ENCODE results near the gene IST1.

The IST1 gene

DNA sequence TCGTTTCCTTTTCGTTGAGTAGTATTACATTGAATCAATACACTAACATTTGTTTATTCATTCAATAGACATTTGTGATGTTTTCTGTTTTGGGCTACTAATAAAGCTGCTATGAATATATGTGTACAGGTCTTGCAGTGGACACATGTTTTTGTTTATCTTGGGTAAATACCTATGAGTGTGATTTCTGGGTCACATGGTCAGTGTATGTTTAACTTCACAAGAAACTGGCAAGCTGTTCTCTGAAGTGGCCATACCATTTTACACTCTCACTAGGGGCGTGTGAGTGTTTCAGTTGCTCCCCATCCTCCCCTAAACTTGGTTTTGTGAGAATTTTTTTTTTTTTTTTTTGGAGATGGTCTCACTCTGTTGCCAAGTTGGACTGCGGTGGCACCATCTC is 69.9 kb downstream of the IST1 start:
- DNase-seq (ENCODE audit: low spot score): no peak

DNA sequence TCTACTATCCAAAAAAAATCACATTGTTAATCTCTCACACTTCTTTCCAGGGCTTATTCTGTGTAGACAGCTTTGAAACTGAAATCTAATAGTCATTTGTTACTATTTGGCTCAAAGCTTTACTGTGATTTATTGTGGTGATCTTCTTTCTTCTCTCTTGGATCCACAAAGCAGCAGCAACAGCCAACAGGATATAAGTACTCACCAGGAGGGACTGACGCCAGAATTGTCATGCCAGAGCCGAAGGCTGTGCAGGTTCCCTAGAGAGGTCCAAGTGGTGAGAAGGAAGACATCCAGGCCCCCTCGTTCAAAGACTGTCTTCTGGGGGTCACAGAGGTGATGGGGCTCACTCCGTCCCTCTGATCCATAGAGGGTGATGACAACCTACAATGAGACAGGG is 71.6 kb downstream of the IST1 start:
- DNase-seq (ENCODE audit: low spot score): no peak

DNA sequence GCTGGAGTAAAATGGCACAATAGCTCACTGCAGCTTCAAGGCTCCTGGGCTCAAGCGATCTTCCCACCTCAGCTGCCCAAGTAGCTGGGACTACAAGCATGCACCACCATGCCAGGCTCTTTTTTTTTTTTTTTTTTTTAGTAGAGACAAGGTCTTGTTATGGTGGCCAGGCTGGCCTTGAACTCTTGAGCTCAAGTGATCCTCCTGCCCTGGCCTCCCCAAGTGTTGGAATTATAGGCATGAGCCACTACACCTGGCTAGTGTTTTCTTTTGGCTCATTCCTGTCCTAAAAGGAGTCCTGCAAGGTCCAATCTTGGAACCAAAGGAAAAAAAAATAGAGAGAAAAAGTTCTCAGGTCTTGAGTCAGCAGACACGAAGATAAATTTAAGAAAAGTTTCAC is 74.0 kb downstream of the IST1 start:
- no peak for DNase-seq (ENCODE audit: low spot score)

DNA sequence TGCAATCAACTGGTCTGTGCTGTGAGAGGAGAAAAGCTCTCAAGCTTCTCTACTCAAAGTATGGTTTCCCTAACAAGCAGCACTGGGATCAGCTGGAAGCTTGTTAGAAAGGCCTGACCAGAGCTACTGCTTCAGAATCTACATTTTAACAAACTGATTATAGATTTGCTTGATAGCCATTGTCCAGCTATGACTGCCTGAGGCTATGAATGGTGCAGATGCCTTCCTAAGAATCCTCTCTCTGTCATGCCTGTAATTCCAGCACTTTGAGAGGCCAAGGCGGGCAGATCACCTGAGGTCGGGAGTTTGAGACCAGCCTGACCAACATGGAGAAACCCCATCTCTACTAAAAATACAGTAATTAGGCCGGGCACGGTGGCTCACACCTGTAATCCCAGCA is 76.2 kb downstream of the IST1 start:
- no peak for DNase-seq (ENCODE audit: low spot score)

DNA sequence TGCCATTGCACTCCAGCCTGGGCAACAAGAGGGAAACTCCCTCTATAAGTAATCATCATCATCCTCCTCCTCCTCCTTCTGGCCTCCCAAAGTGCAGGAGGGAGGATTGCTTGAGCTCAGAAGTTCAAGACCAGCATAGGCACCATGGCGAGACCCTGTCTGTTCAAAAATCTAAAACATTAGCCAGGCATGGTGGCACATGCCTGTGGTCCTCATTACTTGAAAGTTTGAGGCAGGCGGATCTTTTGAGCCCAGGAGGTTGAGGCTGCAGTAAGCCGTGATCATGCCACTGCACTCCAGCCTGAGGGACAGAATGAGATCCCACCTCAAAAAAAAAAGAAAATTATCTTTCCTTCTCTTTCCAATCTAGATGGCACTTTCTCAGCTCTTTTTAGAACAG is 77.0 kb downstream of the IST1 start:
- DNase-seq (ENCODE audit: low spot score): no peak

DNA sequence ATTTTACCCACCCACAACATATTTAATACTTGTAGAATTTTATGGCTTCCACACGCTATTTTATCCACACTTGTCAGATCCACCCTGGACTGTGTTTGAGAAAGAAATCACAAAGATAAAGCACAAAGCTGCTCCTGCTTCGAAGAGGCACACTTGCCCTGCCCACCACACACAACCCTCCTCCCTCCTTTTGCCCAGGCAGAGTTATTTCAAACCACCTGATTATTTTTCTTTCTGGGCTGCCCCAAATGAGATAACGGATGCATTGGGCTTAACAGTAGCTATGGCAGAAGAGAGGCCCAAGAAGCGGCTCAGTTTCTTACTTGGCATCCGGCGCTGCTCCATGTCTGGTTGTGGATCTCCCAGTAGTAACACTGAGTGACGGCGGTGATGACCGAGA is 77.7 kb downstream of the IST1 start:
- DNase-seq (ENCODE audit: low spot score): no peak

DNA sequence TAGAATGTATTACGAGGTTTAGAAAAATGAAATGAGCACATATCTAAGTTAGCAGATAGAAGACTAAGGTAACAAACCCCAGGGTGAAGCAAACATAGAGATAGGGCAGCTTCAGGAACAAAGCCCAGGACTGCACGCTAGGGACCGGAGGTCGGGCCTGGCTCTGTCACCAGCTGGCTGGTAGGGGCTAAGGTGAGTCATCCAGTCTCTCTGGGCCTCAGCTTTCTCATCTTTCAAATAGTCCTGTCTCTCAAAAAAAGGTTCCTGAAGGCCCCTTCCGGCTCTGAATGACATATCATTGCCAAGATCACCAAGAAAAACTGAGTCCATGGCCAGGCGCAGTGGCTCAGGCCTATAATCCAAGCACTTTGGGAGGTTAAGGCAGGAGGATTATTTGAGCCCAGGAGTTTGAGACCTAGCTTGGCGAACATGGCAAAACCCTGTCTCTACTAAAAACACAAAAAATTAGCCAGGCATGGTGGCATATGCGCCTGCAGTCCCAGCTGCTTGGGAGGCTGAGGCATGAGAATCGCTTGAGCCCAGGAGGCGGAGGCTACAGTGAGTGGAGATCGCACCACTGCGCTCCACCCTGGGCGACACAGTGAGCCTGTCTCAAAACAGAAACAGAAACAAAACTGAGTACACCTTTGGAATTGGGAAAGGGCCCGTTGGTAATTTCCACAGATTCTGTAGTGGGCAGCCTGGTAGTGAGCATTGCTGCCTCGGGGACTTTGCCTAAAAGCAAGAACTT is 78.9 kb downstream of the IST1 start:
- DNase-seq (ENCODE audit: low spot score): no peak

All from ecto neural progenitor cell (in vitro differentiated cells).